A549 treated with AZD2906 at 1 μM for 4 hours (cell line): ENCODE results near the gene SPHKAP. TPM values are rescaled to one million over a fixed set of nuclear protein-coding genes. Genes with fewer than 3 reads are reported as not detected.

Experiments
- total RNA-seq: library from RNA; stranded (reverse); fragments of 200-300 nt; extraction: Qiagen RNA extraction; gene quantifications from 5 replicates; pipeline ENCODE4 v1.2.3, GENCODE V29; 2022

SPHKAP gene
- 0.01 TPM in 1 of 5 replicates, not detected in the others for total RNA-seq

GRCh38 chr2:228181098-228182019 is at the start of gene SPHKAP:
TSS of gene SPHKAP (minus strand) at chr2:228181687. CDS start at chr2:228181598, 89 bp downstream.

